GM23248 (cell line): ENCODE data around the gene BRWD1. TPM values are rescaled to one million over a fixed set of nuclear protein-coding genes. Genes with fewer than 3 reads are reported as not detected.
A peak's percentile ranks its signal among the peaks of the same experiment; 100 is the strongest.

Experiments
- DNase-seq: peaks from one replicate; pipeline ENCODE4 v3.0.0-alpha.2; 2015
- H2AFZ ChIP-seq: fragments of 200-600 bp; sonication (generic); 2 replicates; pipeline ENCODE4 v1.6.1; 2016; ENCODE audit warnings: antibody characterized with exemption
- H3F3A ChIP-seq: fragments of 200-600 bp; sonication (generic); 2 replicates; pipeline ENCODE4 v1.6.1; 2016; ENCODE audit warnings: mild to moderate bottlenecking, antibody characterized with exemption, mixed run types; ENCODE audit not compliant: insufficient read depth
- H3K27ac ChIP-seq: fragments of 200-600 bp; sonication (generic); 2 replicates; pipeline ENCODE4 v1.5.1; 2016; ENCODE audit warnings: mild to moderate bottlenecking
- H3K27me3 ChIP-seq: fragments of 200-600 bp; sonication (generic); replicated peaks from 2 replicates; pipeline ENCODE4 v1.6.1; 2016; ENCODE audit warnings: mild to moderate bottlenecking; ENCODE audit not compliant: insufficient read depth
- H3K36me3 ChIP-seq: fragments of 200-600 bp; sonication (generic); 2 replicates; pipeline ENCODE4 v1.6.1; 2016; ENCODE audit warnings: low read depth, mild to moderate bottlenecking
- H3K4me1 ChIP-seq: fragments of 200-600 bp; sonication (generic); 2 replicates; pipeline ENCODE4 v1.6.1; 2016; ENCODE audit warnings: mild to moderate bottlenecking; ENCODE audit not compliant: insufficient read depth
- H3K4me2 ChIP-seq: fragments of 200-600 bp; sonication (generic); one replicate; pipeline ENCODE4 v1.6.1; 2016; ENCODE audit warnings: mild to moderate bottlenecking; ENCODE audit not compliant: unreplicated experiment
- H3K4me3 ChIP-seq: fragments of 200-600 bp; sonication (generic); 2 replicates; pipeline ENCODE4 v1.5.1; 2016; ENCODE audit warnings: mild to moderate bottlenecking
- H3K79me2 ChIP-seq: fragments of 200-600 bp; sonication (generic); 2 replicates; pipeline ENCODE4 v1.6.1; 2016; ENCODE audit warnings: mild to moderate bottlenecking; ENCODE audit not compliant: insufficient read depth
- H3K9ac ChIP-seq: fragments of 200-600 bp; sonication (generic); 2 replicates; pipeline ENCODE4 v1.6.1; 2016; ENCODE audit warnings: mild to moderate bottlenecking
- H3K9me2 ChIP-seq: fragments of 200-600 bp; sonication (generic); 2 replicates; pipeline ENCODE4 v1.6.1; 2016; ENCODE audit warnings: mixed run types, mild to moderate bottlenecking, moderate library complexity; ENCODE audit not compliant: insufficient read depth
- H3K9me3 ChIP-seq: fragments of 200-600 bp; sonication (generic); one replicate; pipeline ENCODE4 v1.6.1; 2017; ENCODE audit warnings: low read depth
- H4K20me1 ChIP-seq: fragments of 200-600 bp; sonication (generic); 2 replicates; pipeline ENCODE4 v1.6.0; 2016; ENCODE audit not compliant: insufficient read depth
- EZH2 ChIP-seq: fragments of 200-600 bp; sonication (generic); IDR thresholded peaks from 2 replicates; pipeline ENCODE4 v1.6.1; 2018; ENCODE audit warnings: antibody characterized with exemption, mild to moderate bottlenecking; ENCODE audit not compliant: insufficient read depth, poor library complexity, severe bottlenecking
- EZH2phosphoT487 ChIP-seq: fragments of 200-600 bp; sonication (generic); IDR thresholded peaks from 2 replicates; pipeline ENCODE4 v1.6.1; 2018; ENCODE audit warnings: antibody characterized with exemption, moderate library complexity, mild to moderate bottlenecking, low read depth; ENCODE audit not compliant: insufficient read depth
- WGBS, 2 experiments: methylation state at CpG; one replicate each; pipeline ENCODE4 v1.1.6; 2015 to 2017; ENCODE audit warnings: low lambda C conversion rate in 2 of 2, low coverage in 1 of 2; ENCODE audit errors: missing lambda C conversion rate in 2 of 2; 5-methylcytosine and 5-hydroxymethylcytosine counted together
- in situ Hi-C: fragments of 300-500 bp; cut with MboI; formaldehyde crosslinking; loops from 2 replicates; pipeline ENCODE4 v1.15.0; 2020
- polyA plus RNA-seq: library from polyadenylated mRNA; unstranded; fragments of >200 nt; fragmentation: Nextera tagmentation; extraction: Ambion mirVana; gene quantifications from 2 replicates; pipeline ENCODE4 v1.2.1, GENCODE V29; 2016
- total RNA-seq: library from RNA; depleted of rRNA; stranded (reverse); fragments of >200 nt; shearing (Covaris generic); gene quantifications from 2 replicates; pipeline ENCODE4 v1.2.3, GENCODE V29; 2014

The BRWD1 gene
- total and polyA plus RNA-seq, 2 experiments from 2014 or later, result 23.6 to 27.2 TPM

GRCh38 chr21:39347537-39347936 lies 34.1 kb upstream of the BRWD1 start:
- no peaks in the 10 kb centered on the region for H3F3A ChIP-seq
- peaks cover 49% of the 10 kb centered on the region for H3K79me2 ChIP-seq
- peak overlapping the region; percentile 93 for H3K4me2 ChIP-seq
- 50% methylated on average over 10 of the region's 10 CpGs for WGBS, 2 experiments
- no peak overlapping the region for H2AFZ ChIP-seq
- H3K4me3 ChIP-seq, result peak overlapping the region; percentile 91
- DNase-seq, result peak; percentile 10
- no peaks in the 10 kb centered on the region for H3K9me2 ChIP-seq
- no peak for TF ChIP-seq EZH2phosphoT487
- no peak for TF ChIP-seq EZH2
- H3K27ac ChIP-seq, result peak overlapping the region; percentile 82; the same call in 1 of the 2 replicates
- H3K9me3 ChIP-seq, result no peaks in the 10 kb centered on the region
- peaks cover 19% of the 10 kb centered on the region for H3K4me1 ChIP-seq
- no peaks in the 10 kb centered on the region for H4K20me1 ChIP-seq
- peak overlapping the region; percentile 90 for H3K9ac ChIP-seq
- peaks cover 39% of the 10 kb centered on the region for H3K36me3 ChIP-seq
- no peaks in the 10 kb centered on the region for H3K27me3 ChIP-seq
- in situ Hi-C loops, result no loop called here

DNA sequence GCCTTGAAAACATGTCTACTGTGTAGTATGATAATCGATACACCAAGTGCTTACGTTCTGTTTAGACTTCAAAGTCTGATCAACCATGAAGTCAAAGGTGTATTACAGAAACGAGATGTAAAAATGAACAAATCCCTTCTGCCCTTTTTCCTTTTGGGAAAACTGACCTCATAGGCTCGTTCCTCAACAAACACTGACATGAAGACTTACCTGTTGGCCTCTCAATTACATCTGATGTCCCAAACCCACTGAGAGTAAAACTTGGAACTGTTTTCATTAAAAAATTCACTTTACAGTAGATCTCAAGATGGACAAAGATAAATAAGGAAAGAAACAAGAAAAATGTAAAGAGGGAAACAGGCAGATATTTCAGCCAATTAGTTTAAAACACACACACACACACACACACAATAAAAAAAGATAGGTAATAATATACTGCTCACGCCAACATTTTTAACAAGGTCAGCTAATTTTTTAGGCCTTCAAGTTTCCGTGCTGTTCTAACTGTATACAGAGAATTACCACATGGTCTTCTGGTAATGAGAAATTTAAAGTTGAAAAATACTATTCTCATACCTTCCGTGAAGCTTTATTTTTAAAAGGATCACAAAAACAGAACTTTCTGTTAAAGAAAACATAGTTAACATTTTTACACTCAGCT lies 33.4 kb upstream of the BRWD1 start:
- WGBS, 2 experiments, result 91 to 93% methylated on average over 7 of the region's 7 CpGs

DNA sequence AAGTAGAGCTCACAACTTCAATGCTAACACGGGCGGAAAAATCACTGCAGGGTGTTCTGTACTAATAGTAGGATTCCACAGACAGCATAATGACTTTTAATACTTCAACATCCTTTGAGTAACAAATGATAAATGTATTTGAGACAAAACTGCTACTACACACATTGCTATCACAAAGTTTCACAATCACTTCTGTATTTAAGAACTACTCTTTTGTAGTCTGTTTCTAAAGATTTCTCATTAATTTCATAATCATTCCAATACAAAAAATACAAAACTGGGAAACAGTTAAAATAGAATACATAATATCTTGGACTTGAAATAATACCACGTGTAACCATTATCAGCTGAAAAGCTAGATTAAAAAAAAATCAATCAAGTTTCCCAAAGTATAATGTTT lies 32.8 kb upstream of the BRWD1 start:
- no peaks in the 10 kb centered on the region for H4K20me1 ChIP-seq

More for the DNA sequence above, 33.4 kb upstream of the BRWD1 start:
- no peaks in the 10 kb centered on the region for H3K27me3 ChIP-seq
- peaks cover 43% of the 10 kb centered on the region for H3K36me3 ChIP-seq
- H3K9ac ChIP-seq, result peak overlapping the region; percentile 90
- TF ChIP-seq EZH2phosphoT487 (no peak), EZH2 (no peak)
- H3K9me2 ChIP-seq, result no peaks in the 10 kb centered on the region
- in situ Hi-C loops, result no loop called here
- no peaks in the 10 kb centered on the region for H4K20me1 ChIP-seq
- H3F3A ChIP-seq, result peaks cover 5% of the 10 kb centered on the region; the same call in 1 of the 2 replicates
- no peaks in the 10 kb centered on the region for H3K9me3 ChIP-seq
- H3K4me1 ChIP-seq, result peaks cover 19% of the 10 kb centered on the region
- peak overlapping the region; percentile 91 for H3K4me3 ChIP-seq
- H2AFZ ChIP-seq, result no peak overlapping the region
- no peak for DNase-seq
- peak overlapping the region; percentile 93 for H3K4me2 ChIP-seq
- peaks cover 49% of the 10 kb centered on the region for H3K79me2 ChIP-seq
- no peak overlapping the region for H3K27ac ChIP-seq

DNA sequence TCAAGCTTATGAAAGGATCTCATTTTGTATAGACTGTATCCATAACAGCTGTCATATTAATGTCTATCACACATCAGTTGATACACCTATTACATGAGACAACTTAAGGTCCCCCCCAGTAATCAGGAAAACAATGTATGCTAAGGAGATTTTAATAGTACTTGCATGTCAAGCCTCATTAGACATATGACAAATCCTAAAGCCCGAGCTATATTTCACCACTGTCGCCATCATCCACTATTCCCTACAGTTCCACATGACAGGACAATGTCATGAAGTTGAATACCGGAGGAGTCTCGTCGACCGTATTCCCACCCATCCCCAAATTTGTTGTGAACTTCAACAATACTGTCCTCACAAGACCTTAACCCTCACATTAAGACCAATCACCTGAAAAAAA lies 32.0 kb upstream of the BRWD1 start:
- peaks cover 49% of the 10 kb centered on the region for H3K79me2 ChIP-seq
- H3K9ac ChIP-seq, result no peak overlapping the region
- peaks cover 53% of the 10 kb centered on the region for H3K36me3 ChIP-seq
- H3F3A ChIP-seq, result peaks cover 19% of the 10 kb centered on the region
- no peak overlapping the region for H3K4me3 ChIP-seq
- 91 to 95% methylated on average over 6 of the region's 6 CpGs for WGBS, 2 experiments
- no peak overlapping the region for H2AFZ ChIP-seq
- H3K4me1 ChIP-seq, result peaks cover 19% of the 10 kb centered on the region
- H3K9me2 ChIP-seq, result no peaks in the 10 kb centered on the region
- no peak overlapping the region for H3K4me2 ChIP-seq
- in situ Hi-C loops, result no loop called here
- DNase-seq, result no peak
- no peaks in the 10 kb centered on the region for H4K20me1 ChIP-seq
- TF ChIP-seq EZH2phosphoT487, result no peak
- no peak for TF ChIP-seq EZH2
- no peaks in the 10 kb centered on the region for H3K27me3 ChIP-seq
- no peaks in the 10 kb centered on the region for H3K9me3 ChIP-seq
- no peak overlapping the region for H3K27ac ChIP-seq

More for the DNA sequence above, 32.8 kb upstream of the BRWD1 start:
- Histone ChIP-seq H3K27ac (no peak overlapping the region), H2AFZ (no peak overlapping the region), H3K36me3 (peaks cover 49% of the 10 kb centered on the region), H3K9ac (no peak overlapping the region), H3F3A (peaks cover 11% of the 10 kb centered on the region), H3K4me3 (peak overlapping the region; percentile 91; the same call in 1 of the 2 replicates), H3K4me2 (peak overlapping the region; percentile 93), H3K27me3 (no peaks in the 10 kb centered on the region), H3K4me1 (peaks cover 19% of the 10 kb centered on the region), H3K79me2 (peaks cover 49% of the 10 kb centered on the region), H3K9me3 (no peaks in the 10 kb centered on the region), H3K9me2 (no peaks in the 10 kb centered on the region)
- DNase-seq, result no peak
- in situ Hi-C loops, result no loop called here
- TF ChIP-seq EZH2phosphoT487 (no peak), EZH2 (no peak)
- WGBS, 2 experiments, result 44 to 59% methylated on average over 3 of the region's 3 CpGs
